ENCODE measurements around the gene NME1.

Gene NME1

GRCh38 chr17:51189162-51189561 is 35.8 kb downstream of the NME1 start:
- DNase-seq (no peak), ATAC-seq (no peak)

DNA sequence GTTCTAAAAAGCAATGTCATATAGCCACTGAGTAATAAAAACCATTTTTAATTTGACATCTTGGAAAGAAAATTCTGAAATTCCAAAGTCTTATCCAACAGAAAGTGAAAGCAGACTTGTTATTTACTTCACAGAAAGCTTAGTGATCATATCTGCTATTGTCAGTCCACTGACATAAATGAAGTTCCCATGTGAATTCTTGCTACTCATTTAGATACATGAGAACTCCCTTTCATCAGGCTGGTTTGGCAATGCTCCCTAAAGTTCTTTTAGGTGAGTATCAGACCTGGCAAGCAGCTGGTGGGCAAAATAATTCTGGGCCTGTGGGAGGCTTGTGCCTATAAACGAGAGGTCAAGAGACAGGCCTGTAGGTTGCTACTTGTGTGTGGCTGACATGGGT is 36.3 kb downstream of the NME1 start:
- ATAC-seq: no peak
- DNase-seq: no peak

DNA sequence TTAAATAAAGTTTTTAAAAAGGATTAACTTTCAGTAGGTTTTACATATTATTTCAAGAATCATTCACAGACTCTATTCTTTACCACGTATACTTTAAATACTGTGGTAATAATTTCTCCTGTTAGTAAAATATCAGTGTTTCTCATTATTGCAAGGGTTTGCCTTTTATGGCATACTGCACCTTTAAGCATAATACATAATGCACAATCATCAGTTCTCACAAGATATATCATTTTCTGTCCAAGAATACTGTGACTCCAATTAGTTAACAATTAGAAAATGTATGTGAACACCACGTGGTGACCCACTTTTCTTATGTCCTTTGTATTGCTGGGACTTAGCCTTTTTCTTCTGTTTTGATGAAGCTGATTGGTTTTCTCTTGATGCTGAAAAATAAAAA is 38.5 kb downstream of the NME1 start:
- DNase-seq (no peak), ATAC-seq (no peak)

GRCh38 chr17:51197754-51198153 is 44.4 kb downstream of the NME1 start:
- ATAC-seq: no peak

DNA sequence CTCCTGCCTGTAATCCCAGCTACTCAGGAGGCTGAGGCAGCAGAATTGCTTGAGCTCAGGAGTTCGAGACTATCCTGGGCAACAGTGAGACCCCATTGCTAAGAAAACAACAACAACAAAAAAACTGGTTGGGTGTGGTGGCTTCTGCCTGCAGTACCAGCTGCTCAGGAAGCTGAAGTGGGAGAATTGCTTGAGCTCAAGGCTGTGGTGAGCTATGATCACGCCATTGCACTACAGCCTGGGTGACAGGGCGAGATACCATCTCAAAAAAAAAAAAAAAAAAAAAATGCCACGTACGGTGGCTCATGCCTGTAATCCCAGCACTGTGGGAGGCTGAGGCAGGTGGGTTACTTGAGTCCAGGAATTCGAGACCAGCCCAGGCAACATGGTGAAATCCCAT is 46.9 kb downstream of the NME1 start:
- DNase-seq (no peak), ATAC-seq (no peak)

More at GRCh38 chr17:51197754-51198153, 44.4 kb downstream of the NME1 start:
- DNase-seq: no peak

DNA sequence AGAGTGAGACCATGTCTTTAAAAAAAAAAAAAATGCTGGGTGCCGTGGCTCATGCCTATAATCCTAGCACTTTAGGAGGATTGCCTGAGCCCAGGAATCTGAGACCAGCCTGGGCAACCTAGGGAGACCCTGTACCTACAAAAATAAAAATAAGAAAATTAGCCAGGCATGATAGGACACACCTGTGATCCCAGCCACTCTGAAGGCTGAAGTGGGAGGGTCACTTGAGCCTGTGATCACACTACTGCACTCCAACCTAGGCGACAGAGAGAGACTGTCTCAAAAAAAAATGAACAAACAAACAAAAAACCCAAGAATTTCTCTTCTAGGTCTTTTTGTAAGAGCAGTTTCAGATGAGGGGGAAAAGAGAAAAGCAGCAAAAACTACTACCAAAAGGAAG is 47.5 kb downstream of the NME1 start:
- no peak for ATAC-seq
- DNase-seq: no peak

GRCh38 chr17:51203838-51204237 is 50.5 kb downstream of the NME1 start:
- DNase-seq (no peak), ATAC-seq (no peak)

Measured in stimulated activated naive CD8-positive, alpha-beta T cell treated with anti-CD3 and anti-CD28 coated beads, Interleukin-15, Interleukin-2, amounts not matched to agents 100 U/mL and 50 U/mL, for 24 hours (primary cell).